Left renal pelvis (tissue), 4 donors: ENCODE data around the gene SCYGR2. TPM values are rescaled to one million over a fixed set of nuclear protein-coding genes. Genes with fewer than 3 reads are reported as not detected.

Source experiments
- polyA plus RNA-seq, 4 donors: library from polyadenylated mRNA; unstranded; fragments of 120-200 nt; gene quantifications; one replicate each; pipeline ENCODE4 v1.2.1, GENCODE V29; 2013; ENCODE audit not compliant: insufficient read length in 4 of 4

The SCYGR2 gene
- polyA plus RNA-seq, 4 donors = not detected

Other genes with a start within 250 kb of the SCYGR2 start
- under 1 TPM; 0.05 to 0.21 (median 0.12) TPM for gene TM4SF20, start 219.6 kb upstream of the SCYGR2 start, polyA plus RNA-seq
- gene SCYGR1, start 210.9 kb upstream of the SCYGR2 start, polyA plus RNA-seq = not detected
- gene AGFG1, start 126.7 kb upstream of the SCYGR2 start, polyA plus RNA-seq = 10 to 100 TPM; 52.6 to 85.0 (median 70.4) TPM
- gene SCYGR3, start 15.9 kb downstream of the SCYGR2 start, polyA plus RNA-seq = not detected
- under 1 TPM in 2 of 4 donors, not detected in 2; 0.10 to 0.12 TPM for gene SCYGR4, start 18.6 kb downstream of the SCYGR2 start, polyA plus RNA-seq
- not detected for gene SCYGR5, start 67.9 kb downstream of the SCYGR2 start, polyA plus RNA-seq
- 10 to 100 TPM in 1 of 4 donors, 1 to 10 TPM in 3; 1.3 to 11.0 (median 6.9) TPM for gene SLC19A3, start 119.1 kb downstream of the SCYGR2 start, polyA plus RNA-seq
- not detected for gene SCYGR6, start 125.9 kb downstream of the SCYGR2 start, polyA plus RNA-seq
- gene SCYGR7, start 129.4 kb downstream of the SCYGR2 start, polyA plus RNA-seq = not detected
- not detected for gene SCYGR8, start 147.0 kb downstream of the SCYGR2 start, polyA plus RNA-seq
- gene CCL20, start 214.9 kb downstream of the SCYGR2 start, polyA plus RNA-seq = under 1 TPM; 0.36 to 0.94 (median 0.75) TPM